CD4-positive, alpha-beta T cell treated with Interleukin-12 subunit alpha and Interleukin-12 subunit beta, for 1 hour (primary cell): ENCODE data around the gene ERCC3.

Experiments used
- DNase-seq: peaks from one replicate; pipeline ENCODE4 v3.0.0-alpha.2; 2020

Gene ERCC3

DNA sequence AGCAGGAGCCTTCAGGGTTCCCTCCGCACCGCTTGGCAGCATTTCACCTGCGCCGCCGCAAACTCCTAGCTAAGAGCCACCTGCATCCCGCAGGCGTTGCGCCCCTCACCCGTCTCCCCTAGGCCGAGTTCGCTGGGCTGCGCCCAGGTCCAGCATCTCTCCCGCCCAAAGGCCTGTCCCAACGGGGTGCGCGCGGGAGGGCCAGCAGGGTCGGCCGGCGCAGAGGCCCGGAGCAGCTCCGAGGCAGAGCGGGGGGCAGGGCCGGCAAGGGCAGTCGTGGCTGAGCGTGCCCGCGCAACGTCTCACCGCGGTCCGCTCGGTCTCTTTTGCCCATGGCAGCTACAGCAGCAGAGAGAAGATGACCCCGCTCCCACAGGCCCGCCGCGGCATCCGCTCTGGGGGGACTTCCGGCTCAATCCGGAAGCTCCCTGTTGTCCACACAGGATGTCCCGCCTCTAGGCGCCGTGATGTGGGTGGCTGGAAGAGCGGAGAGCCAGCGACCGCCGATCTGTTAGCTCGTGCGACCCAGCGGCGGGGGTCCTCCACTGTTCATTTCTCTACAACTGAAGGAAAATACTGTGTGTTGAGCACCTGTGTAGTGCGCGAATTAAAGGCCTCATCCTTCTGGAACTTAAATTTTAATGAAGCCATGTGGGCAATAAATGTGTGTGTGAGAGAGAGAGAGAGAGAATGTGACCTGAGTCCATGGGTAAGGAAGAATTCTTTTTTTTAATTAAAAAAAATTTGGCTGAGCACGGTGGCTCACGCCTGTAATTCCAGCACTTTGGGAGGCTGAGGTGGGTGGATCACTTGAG lies at the start of gene ERCC3:
Gene ERCC3 (minus strand): TSS at position 397 of the 815 bp plus-strand sequence. CDS start 63 bp downstream, at position 334.
- peak; percentile 80 for DNase-seq

- no peak for DNase-seq
These were observed 49.3 kb upstream of the ERCC3 start for GRCh38 chr2:127343277-127343676.

DNA sequence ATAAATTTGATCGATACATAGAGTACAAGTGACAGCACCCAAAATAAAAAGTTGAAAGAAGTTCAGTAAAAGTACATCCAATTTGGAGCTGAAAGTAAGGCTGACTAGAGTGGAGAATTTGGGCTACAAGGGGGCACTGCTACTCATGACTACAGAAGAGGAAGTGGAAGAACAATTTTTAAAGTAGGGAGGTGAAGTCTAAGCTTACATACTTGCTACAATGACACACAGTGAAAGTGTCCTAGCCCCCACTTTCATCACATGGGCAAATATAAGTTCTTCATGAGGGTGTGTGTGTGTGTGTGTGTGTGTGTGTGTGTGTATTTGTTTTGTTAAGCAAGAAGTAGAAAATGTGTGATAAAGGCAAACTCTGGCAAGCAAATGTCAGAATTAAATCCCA lies 48.2 kb upstream of the ERCC3 start:
- no peak for DNase-seq

GRCh38 chr2:127332335-127332734 lies 38.4 kb upstream of the ERCC3 start:
- DNase-seq: no peak

DNA sequence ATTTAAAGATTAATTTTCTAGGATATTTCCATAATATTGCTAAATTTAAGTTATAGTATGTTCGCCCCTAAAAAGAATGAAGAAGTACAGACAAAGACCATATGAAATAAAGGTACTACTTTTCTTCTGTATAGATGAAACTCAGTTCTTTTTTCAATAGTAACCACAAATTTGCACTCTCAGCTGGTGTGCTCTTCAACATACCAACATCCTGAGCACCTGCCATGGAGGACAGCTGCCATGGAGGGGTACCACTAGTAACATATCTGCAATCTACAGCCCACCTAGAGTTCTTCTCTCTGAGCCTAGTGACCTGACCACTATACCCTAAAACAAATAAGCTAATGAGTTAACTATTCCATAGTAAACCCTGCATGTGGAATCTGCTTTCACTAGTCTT lies 36.8 kb upstream of the ERCC3 start:
- DNase-seq: no peak

DNA sequence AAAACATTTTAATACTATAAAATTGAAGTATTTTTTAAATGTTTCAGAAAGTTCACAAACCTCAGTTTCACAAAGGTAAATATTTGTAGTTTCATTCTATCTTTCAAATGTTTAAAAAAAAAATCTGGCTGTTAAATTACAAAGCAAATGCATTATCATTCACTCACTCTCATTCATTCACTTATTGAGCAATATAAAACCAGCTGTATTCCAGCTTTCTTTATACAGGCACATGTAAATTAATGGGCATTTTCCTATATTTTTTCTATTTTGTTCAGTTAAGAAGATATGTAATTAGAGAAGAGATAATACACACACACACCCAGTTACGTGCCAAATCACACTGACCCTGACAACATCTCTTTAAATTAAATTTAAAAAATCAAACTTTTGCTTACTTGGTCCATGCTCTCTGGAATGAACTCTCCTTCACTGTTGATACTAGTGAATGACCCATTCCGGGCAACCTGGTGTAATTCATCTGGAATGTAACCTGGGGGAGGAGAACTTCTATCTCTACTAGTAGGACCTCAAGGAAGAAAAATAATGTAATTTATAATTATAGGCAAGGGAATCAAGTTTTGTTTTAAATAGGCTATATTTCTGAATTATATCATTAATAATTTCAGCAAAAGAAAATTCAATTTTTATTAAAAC lies 32.5 kb upstream of the ERCC3 start:
- DNase-seq: no peak

DNA sequence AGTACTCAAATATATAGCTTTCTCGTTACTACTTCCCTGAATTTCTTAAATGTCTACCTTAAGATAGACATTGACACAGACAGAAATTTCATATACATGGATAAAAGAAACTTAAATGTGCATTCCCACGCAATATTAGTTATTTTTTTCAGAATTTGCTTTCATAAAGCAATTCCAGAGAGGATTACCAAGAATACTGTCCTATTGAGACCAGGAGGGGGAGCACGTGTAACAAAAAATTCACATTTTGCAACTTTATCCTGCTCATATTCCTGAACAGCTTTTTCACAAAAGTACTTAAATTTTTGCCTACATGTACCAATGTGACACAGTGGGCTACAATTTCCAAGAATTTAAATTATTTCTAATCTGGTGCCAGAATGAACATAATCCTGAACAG lies 30.7 kb upstream of the ERCC3 start:
- no peak for DNase-seq

DNA sequence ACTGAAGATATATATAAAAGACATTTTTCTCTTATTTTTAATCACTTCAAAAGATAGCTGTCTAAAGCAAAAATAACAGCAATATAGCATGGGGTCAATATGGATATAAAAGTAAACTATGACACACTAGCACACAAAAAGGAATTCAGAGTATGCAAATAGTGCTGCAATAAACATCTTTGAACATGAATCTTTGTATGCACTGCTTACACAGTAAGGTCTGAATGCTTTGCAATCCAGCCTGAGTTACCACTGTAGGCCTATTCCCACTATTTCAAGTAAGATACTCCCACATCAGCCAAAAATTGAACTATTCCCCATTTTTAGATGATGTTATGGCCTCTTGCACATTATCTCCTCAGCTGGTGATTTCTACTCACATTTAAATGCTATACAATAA lies 27.4 kb upstream of the ERCC3 start:
- no peak for DNase-seq

GRCh38 chr2:127320586-127321275 lies 26.8 kb upstream of the ERCC3 start:
- no peak for DNase-seq

DNA sequence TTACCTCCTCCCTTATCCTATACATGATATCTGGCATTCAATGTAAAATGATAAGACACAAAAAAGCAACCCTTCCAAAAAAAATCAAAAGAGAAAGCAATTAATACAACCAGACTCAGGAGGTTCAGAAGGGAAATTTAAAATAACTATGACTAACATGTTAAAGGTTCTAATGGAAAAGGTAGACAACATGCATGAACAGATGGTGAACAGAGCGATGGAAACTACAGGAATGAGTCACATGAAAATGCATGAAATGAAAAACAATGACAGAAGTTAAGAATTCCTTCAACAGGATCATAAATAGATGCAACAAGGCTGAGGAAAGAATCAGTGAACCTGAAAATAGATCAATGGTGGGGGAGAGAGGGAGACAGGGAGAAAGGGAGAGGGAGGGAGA lies 26.1 kb upstream of the ERCC3 start:
- DNase-seq: no peak

DNA sequence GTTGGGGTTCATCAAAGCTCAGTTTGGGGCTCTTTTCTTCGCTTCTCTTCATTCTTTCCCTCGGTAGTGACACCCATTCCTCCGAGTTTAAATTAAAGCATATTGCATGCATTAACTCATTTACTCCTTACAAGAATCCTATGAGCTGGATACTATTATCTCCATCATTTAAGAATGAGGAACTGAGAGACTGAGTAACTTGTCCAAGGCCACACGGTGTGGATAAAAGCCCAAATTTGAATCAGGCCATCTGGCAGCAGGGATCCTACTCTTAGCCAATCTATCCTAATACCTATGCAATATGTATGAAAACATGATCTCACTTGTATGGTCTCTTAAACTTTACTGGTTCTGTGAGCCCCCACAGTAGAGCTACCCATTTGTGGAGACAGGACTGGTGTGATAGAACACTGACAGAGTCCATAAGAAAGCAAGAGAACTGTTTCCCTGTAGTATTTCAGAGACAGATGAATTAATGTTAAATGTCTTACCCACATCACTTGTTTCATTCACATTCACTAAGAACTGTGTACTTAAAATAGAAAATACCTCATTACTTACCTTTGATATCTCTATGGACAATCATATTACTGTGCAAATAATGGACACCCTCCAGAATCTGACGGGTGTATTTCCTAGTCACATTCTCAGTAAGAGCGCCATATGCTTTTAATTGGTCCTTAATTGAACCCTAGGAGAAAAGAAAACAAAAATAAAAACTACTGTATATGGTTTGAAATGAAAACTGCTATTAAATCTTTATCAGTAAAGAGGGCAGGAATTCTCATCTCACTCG lies 20.4 kb upstream of the ERCC3 start:
- no peak for DNase-seq

- no peak for DNase-seq
These were observed 19.5 kb upstream of the ERCC3 start for GRCh38 chr2:127313406-127313805.

- DNase-seq: no peak
These were observed 17.0 kb upstream of the ERCC3 start for GRCh38 chr2:127310980-127311379.

DNA sequence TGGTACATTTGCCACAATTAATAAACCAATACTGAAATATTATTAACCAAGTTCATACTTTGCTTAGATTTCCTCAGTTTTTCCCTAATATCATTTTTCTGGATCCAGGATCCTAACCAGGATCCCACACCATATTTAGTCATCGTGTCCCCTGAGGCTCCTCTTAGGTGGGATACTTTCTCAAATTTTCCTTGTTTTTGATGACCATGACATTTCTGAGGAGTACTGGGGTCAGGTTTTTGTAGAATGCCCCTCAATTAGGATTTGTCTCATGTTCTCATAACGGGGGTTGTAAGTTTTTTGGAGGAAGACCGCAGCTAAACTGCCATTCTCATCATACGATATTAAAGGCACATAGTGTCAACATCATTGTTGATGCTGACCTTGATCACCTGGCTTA lies 15.5 kb upstream of the ERCC3 start:
- no peak for DNase-seq

DNA sequence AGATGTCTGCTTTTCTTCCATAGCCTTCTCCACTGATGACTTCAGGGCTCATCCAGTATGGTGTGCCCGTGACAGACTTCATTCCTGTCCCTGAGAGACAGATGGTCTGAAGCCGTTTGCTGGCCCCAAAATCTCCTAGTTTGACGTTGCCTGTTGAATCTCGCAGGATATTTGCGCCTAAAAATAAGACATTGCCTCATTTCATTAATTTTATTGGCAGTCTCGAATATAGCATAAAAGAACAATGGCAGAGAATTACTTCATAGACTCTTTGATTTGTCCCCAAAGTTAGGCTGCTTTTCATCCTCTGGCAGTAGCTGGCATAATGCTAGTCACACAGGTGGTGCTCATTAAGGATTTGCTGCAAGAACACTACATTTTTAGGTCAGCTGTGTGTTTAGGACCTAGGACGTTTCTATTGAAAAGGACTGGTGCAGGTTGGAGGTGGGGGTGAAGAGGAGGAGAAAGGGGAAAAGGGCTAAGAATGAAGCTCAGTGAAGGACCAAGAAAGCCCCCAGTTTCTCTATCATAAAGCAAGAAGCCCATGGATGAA lies 14.7 kb upstream of the ERCC3 start:
- DNase-seq: no peak

- DNase-seq: no peak
These were observed 12.1 kb upstream of the ERCC3 start for GRCh38 chr2:127305990-127306585.

GRCh38 chr2:127302168-127302567 lies 8.2 kb upstream of the ERCC3 start:
- DNase-seq: no peak

- DNase-seq: peak; percentile 10
These were observed 577 bp downstream of the ERCC3 start for GRCh38 chr2:127293386-127293747.

GRCh38 chr2:127288274-127288673 lies 5.7 kb downstream of the ERCC3 start:
- DNase-seq: no peak

DNA sequence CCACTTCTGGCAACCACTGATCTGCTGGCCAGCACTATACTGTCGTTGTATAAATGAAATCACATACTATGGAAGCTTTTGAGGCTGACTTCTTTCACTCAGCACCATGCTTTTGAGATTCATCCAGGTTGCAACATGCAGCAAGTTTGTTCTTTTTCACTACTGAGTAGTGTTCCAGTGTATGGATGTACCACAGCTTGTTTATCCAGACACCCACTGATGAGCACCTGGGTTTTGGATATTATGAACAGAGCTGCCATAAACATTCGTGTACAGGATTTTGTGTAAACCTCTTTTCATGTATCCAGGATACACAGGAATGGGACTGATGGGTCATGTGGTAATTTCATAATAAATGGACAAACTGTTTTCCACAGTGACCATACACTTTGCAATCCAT lies 10.7 kb downstream of the ERCC3 start:
- DNase-seq: no peak

DNA sequence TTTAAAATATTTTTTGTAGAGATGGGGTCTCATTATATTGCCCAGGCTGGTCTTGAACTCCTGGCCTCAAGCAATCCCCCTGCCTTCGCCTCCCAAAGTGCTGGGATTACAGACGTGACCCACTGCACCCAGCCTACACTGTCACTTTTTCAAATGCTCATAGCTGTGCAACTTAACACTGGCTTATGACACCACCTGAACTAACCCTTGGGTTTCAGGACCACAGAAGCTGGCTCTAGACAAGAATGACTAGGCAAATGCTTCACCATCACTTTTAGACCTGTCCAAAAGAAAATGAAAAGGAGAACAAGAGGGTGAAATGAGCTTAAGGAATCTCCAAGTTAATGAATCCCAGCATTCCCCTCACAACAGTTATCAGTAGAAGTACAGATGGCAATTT lies 13.3 kb downstream of the ERCC3 start:
- no peak for DNase-seq

DNA sequence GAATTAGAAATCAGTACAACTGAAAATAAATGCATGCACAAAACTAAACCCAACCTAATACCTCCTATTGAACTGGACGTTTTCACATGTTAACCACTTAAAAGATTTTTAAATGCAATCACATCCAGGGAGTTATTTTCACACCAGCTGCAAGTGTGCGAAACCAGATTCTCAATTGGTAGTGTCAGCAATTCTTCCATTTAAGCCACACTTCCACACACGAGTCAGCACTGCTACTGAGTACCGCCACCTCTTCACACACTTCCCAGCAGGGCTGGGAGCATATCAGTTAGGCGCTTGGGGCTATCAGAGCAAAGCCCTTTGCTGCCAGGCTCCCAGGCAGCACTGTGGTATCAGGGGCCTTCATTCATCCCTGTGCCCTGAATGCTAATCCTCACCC lies 14.2 kb downstream of the ERCC3 start:
- DNase-seq: no peak

DNA sequence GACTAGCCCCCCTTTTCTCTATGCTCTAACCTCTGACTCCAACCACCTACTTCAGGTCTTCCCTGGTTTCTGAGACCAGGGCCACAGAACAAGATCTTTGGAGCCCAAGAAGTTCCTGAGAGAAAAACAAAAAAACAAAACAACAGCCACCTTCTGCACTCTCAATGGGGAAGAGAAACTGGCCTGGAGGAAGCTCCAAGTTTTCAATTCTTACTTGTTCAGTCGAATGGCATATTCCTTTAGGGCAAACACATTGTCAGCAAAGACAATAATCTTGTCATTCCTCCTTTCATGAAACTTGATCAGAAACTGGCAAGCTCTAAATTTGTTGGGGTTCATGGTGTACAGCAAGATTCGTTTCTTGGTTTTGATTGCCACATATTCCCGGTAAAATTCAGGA lies 15.0 kb downstream of the ERCC3 start:
- no peak for DNase-seq
